ENCODE data around the gene DNAH2. TPM values are rescaled to one million over a fixed set of nuclear protein-coding genes. Genes with fewer than 3 reads are reported as not detected.

DNAH2 gene
- total and polyA plus RNA-seq, 2 of the 13 experiments (the other 11 are each of a cell fraction or from before 2014, with no cell fraction given) = not detected

DNA sequence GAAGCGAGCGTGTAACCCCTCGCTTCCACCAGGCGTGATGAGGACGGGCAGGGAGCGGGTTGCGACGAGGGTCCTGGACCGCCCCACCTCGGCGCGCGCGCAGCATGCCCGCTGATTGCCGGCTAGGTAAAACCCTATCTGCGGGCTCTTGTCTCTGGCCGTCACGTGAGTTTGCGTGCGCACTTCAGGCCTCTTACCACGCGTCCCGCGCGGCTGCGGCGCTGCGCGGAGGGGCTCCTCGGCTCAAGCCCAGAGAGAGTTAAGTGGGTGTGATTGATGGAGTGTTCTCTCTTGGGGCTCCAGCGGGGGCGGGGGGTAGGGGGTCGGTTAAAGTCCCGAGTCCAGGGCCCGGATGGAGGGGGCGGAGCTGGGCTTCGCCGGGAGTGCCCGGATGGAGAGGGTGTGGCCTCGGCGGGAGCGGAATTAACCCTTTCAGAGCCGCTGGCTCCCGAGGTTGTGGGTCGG, 124.4 kb downstream of the DNAH2 start (continued):
- TF ChIP-seq, protein P1, sequence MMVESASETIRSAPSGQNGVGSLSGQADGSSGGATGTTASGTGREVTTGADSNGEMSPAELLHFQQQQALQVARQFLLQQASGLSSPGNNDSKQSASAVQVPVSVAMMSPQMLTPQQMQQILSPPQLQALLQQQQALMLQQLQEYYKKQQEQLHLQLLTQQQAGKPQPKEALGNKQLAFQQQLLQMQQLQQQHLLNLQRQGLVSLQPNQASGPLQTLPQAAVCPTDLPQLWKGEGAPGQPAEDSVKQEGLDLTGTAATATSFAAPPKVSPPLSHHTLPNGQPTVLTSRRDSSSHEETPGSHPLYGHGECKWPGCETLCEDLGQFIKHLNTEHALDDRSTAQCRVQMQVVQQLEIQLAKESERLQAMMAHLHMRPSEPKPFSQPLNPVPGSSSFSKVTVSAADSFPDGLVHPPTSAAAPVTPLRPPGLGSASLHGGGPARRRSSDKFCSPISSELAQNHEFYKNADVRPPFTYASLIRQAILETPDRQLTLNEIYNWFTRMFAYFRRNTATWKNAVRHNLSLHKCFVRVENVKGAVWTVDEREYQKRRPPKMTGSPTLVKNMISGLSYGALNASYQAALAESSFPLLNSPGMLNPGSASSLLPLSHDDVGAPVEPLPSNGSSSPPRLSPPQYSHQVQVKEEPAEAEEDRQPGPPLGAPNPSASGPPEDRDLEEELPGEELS (CRISPR knock-in tag; IDR thresholded peaks at IDR 0.05) = no peak
- TF ChIP-seq ZFP82 (CRISPR knock-in tag; IDR thresholded peaks at IDR 0.05; ENCODE audit: borderline replicate concordance) (no peak), ATRX (CRISPR knock-in tag; IDR thresholded peaks at IDR 0.05; ENCODE audit: borderline replicate concordance) (no peak), PRMT3 (CRISPR knock-in tag; IDR thresholded peaks at IDR 0.05; ENCODE audit: borderline replicate concordance, low read depth) (no peak), THRA (CRISPR knock-in tag; IDR thresholded peaks at IDR 0.05; ENCODE audit: borderline replicate concordance) (no peak; the same call in 1 of the 2 replicates), ZFX (CRISPR knock-in tag; IDR thresholded peaks at IDR 0.05; ENCODE audit: low read depth) (no peak), KLF13 (CRISPR knock-in tag; IDR thresholded peaks at IDR 0.05) (no peak), ZNF460 (CRISPR knock-in tag; IDR thresholded peaks at IDR 0.05; ENCODE audit: borderline replicate concordance) (no peak), LRRFIP1 (CRISPR knock-in tag; conservative IDR thresholded peaks at IDR 0.05) (no peak), ZNF234 (CRISPR knock-in tag; conservative IDR thresholded peaks at IDR 0.05) (no peak), CHD4 (IDR thresholded peaks at IDR 0.05; ENCODE audit: borderline replicate concordance, low read length) (no peak), BCLAF1 (IDR thresholded peaks at IDR 0.05) (no peak), ZBTB42 (CRISPR knock-in tag; IDR thresholded peaks at IDR 0.05) (no peak), ZBTB20 (CRISPR knock-in tag; IDR thresholded peaks at IDR 0.05; ENCODE audit: borderline replicate concordance, low read depth) (no peak), ZSCAN20 (CRISPR knock-in tag; IDR thresholded peaks at IDR 0.05; ENCODE audit: borderline replicate concordance) (no peak)
- TF ChIP-seq, protein P2, sequence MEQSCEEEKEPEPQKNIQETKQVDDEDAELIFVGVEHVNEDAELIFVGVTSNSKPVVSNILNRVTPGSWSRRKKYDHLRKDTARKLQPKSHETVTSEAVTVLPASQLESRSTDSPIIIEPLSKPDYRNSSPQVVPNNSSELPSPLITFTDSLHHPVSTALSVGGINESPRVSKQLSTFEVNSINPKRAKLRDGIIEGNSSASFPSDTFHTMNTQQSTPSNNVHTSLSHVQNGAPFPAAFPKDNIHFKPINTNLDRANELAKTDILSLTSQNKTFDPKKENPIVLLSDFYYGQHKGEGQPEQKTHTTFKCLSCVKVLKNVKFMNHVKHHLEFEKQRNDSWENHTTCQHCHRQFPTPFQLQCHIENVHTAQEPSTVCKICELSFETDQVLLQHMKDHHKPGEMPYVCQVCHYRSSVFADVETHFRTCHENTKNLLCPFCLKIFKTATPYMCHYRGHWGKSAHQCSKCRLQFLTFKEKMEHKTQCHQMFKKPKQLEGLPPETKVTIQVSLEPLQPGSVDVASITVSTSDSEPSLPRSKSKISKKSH (CRISPR knock-in tag; IDR thresholded peaks at IDR 0.05; ENCODE audit: borderline replicate concordance) = no peak; the same call in 1 of the 2 replicates
- TF ChIP-seq, protein P3, sequence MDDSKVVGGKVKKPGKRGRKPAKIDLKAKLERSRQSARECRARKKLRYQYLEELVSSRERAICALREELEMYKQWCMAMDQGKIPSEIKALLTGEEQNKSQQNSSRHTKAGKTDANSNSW (CRISPR knock-in tag; IDR thresholded peaks at IDR 0.05; ENCODE audit: borderline replicate concordance) = no peak
